Measurements from ENCODE around the gene SPEF2. TPM values are rescaled to one million over a fixed set of nuclear protein-coding genes. Genes with fewer than 3 reads are reported as not detected.
A peak's percentile ranks its signal among the peaks of the same experiment; 100 is the strongest.

The SPEF2 gene
- total and polyA plus RNA-seq, 8 donors: 4.1 to 11.8 (median 6.2) TPM

GRCh38 chr5:35598707-35599370, 18.8 kb upstream of the SPEF2 start:
- peak; percentile 41 to 77 (median 68) for DNase-seq
- WGBS, 2 donors: 91 to 92% methylated on average over 2 of the region's 2 CpGs
- Histone ChIP-seq H3K4me3 (no peak overlapping the region), H3K36me3 (no peaks in the 10 kb centered on the region), H3K27ac (no peak overlapping the region), H3K27me3 (no peaks in the 10 kb centered on the region), H3K9me3 (no peaks in the 10 kb centered on the region), H3K4me1 (no peaks in the 10 kb centered on the region)
- FAIRE-seq: no peak
- intact Hi-C loops (cut with DNase I): no loop called here
- peak; percentile 77 to 95 (median 88) for ATAC-seq
- no peak for TF ChIP-seq CTCF (IDR thresholded peaks at IDR 0.05)

DNA sequence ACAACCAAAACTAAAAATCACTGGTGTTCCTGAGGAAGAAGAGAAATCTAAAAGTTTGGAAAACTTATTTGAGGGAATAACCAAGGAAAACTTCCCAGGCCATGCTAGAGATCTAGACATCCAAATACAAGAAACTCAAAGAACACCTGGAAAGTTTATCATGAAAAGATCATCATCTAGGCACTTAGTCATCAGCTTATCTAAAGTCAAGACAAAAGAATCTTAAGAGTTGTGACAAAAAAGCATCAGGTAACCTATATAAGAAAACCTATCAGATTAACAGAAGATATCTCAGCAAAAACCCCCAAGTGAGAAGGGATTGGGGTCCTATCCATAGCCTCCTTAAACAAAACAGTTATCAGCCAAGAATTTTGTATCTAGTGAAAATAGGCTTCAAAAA, 17.1 kb upstream of the SPEF2 start:
- Histone ChIP-seq H3K36me3 (no peaks in the 10 kb centered on the region), H3K9me3 (no peaks in the 10 kb centered on the region), H3K4me3 (no peak overlapping the region), H3K4me1 (no peaks in the 10 kb centered on the region), H3K27me3 (no peaks in the 10 kb centered on the region), H3K27ac (no peak overlapping the region)
- FAIRE-seq: no peak
- no peak for TF ChIP-seq CTCF (IDR thresholded peaks at IDR 0.05)
- intact Hi-C loops (cut with DNase I): no loop called here
- ATAC-seq: no peak
- no peak for DNase-seq

DNA sequence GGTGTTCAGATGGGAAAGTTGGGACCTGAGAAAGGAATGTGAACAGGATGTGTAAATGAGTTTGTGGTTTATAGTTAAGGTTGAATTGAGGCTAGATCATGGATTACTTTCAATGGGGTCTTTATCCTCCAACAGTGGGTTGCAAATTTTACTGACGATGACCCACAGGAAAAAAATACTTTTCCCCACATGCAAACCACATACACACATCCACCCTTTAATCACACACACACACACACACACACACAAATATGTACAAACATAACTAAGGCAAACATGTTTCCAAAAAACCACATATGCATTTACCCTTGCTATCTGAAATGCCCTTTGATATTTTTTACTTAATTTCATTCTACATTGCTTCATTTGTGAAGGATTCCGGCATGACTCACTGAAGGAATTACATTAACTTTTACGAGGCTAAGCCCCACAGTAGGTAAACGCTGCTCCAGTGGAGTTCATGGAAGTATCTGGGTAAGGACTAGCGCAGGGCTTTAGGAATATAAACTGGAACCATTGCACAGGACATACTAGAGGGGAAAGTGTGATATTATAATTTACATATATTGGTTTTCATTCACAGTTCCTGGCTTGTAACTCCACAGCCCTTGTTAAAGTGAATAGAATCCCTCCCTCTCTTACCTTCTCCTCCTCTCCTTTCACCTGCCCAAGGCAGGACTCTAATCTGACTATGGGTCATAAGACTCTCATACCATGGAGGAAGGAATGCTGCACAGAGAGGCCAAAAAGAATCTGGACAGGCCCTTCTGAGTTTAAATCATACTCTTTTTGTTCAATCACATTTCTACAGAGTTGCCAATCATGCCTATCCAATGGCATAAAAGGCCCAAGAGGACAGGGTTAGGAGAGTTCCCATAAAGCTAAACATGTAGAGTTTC, 8.5 kb upstream of the SPEF2 start:
- intact Hi-C loops (cut with DNase I): no loop called here
- no peaks in the 10 kb centered on the region for H3K4me1 ChIP-seq
- no peak for DNase-seq
- H3K27ac ChIP-seq: no peak overlapping the region
- no peaks in the 10 kb centered on the region for H3K27me3 ChIP-seq
- WGBS, 2 donors: 72 to 79% methylated on average over 5 of the region's 5 CpGs
- FAIRE-seq: no peak
- no peaks in the 10 kb centered on the region for H3K9me3 ChIP-seq
- no peak for TF ChIP-seq CTCF (IDR thresholded peaks at IDR 0.05)
- ATAC-seq: no peak
- no peak overlapping the region for H3K4me3 ChIP-seq
- H3K36me3 ChIP-seq: no peaks in the 10 kb centered on the region

- H3K9me3 ChIP-seq: no peaks in the 10 kb centered on the region
- intact Hi-C loops (cut with DNase I): no loop called here
- WGBS, 2 donors: 52% methylated on average over 3 of the region's 3 CpGs
- TF ChIP-seq CTCF (IDR thresholded peaks at IDR 0.05): no peak
- peak overlapping the region in 1 of 4 donors; percentile 24 for H3K27ac ChIP-seq
- peaks cover 0 to 4% (median 4%) of the 10 kb centered on the region in 3 donors for H3K4me1 ChIP-seq
- peak overlapping the region in 3 of 4 donors; percentile 56 to 88 (median 82) for H3K4me3 ChIP-seq
- H3K36me3 ChIP-seq: no peaks in the 10 kb centered on the region
- FAIRE-seq (no peak), ATAC-seq (no peak), DNase-seq (no peak)
- no peaks in the 10 kb centered on the region for H3K27me3 ChIP-seq
These were observed 616 bp upstream of the SPEF2 start for GRCh38 chr5:35617060-35617434.

GRCh38 chr5:35618304-35618636, 607 bp downstream of the SPEF2 start:
- Histone ChIP-seq H3K4me3 (peak overlapping the region; percentile 56 to 88 (median 82)), H3K27ac (peak overlapping the region in 3 of 4 donors; percentile 30 to 52 (median 51)), H3K27me3 (no peaks in the 10 kb centered on the region), H3K36me3 (no peaks in the 10 kb centered on the region), H3K9me3 (no peaks in the 10 kb centered on the region), H3K4me1 (peaks cover 0 to 4% (median 4%) of the 10 kb centered on the region in 3 donors)
- intact Hi-C loops (cut with DNase I): no loop called here
- no peak for TF ChIP-seq CTCF (IDR thresholded peaks at IDR 0.05)
- no peak for FAIRE-seq
- no peak for DNase-seq
- WGBS, 2 donors: 1% methylated on average over 4 of the region's 4 CpGs
- peak in 3 of 4 donors; percentile 6 to 13 (median 9) for ATAC-seq

Data from pancreas (tissue), 10 donors.